GM12874 (cell line): ENCODE measurements around the gene SRRM1.

ENCODE experiments used
- TF ChIP-seq, protein P1 (sequence below): IDR thresholded peaks from 2 replicates; pipeline ENCODE4 v1.5.1; 2011; ENCODE audit warnings: low read depth, mild to moderate bottlenecking, control low read depth, low read length, moderate library complexity; ENCODE audit not compliant: insufficient read depth

The SRRM1 gene

DNA sequence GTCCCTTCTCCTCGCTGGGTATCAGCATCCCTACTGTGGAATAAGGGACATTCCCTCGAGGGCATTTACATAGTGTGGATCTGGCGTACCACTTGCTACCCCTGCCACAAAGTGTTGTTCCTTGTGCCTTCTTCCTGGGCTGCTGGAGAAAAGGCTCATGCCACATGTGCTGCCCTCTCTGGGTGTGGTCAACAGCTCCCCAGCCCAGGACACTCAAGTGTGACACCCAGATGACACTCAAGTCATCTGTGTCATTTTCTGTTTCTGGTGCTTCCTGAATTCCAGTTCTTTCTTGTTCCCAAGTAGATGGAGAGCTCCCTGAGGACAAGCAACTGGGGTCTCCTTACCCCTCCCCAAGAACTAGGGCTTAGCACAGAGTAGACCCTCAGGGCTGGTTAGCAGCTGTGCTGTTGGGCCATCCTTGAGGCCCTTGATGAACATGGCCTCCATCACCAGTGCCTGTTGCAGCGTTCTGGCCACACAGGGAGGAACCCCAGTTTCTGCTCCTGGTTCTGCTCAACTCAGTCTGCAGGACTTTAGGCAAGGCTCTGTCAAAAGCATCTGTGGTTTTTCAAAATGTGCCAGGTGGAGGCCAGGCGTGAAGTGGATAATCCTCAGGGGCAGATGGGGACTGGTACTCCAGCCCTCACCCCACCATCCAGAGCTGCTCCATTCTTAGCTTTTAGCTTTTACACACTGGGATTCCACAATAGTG is 53.1 kb downstream of the SRRM1 start:
- TF ChIP-seq, protein P1, sequence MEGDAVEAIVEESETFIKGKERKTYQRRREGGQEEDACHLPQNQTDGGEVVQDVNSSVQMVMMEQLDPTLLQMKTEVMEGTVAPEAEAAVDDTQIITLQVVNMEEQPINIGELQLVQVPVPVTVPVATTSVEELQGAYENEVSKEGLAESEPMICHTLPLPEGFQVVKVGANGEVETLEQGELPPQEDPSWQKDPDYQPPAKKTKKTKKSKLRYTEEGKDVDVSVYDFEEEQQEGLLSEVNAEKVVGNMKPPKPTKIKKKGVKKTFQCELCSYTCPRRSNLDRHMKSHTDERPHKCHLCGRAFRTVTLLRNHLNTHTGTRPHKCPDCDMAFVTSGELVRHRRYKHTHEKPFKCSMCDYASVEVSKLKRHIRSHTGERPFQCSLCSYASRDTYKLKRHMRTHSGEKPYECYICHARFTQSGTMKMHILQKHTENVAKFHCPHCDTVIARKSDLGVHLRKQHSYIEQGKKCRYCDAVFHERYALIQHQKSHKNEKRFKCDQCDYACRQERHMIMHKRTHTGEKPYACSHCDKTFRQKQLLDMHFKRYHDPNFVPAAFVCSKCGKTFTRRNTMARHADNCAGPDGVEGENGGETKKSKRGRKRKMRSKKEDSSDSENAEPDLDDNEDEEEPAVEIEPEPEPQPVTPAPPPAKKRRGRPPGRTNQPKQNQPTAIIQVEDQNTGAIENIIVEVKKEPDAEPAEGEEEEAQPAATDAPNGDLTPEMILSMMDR: no peak

GRCh38 chr1:24696756-24697330 is 53.7 kb downstream of the SRRM1 start:
- TF ChIP-seq, protein P1: no peak

DNA sequence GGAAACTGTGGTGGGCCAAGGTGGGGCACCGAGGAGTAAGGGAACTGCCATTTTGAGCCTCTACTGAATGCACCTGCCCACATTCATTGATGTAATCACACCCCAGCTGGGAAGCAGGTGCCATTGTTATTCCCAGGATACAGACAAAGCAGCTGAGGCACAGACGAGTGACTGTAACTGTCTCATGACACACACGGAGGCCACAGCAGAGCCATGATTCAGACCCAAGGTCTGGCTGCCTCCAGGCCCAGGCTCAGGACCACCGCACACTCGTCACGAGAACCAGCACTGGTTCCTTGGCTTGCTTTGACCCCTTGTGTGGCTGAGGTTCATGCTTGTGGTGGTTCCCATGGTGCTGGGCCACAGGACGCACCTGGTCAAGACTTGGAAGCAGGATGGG is 56.5 kb downstream of the SRRM1 start:
- TF ChIP-seq, protein P1: no peak

DNA sequence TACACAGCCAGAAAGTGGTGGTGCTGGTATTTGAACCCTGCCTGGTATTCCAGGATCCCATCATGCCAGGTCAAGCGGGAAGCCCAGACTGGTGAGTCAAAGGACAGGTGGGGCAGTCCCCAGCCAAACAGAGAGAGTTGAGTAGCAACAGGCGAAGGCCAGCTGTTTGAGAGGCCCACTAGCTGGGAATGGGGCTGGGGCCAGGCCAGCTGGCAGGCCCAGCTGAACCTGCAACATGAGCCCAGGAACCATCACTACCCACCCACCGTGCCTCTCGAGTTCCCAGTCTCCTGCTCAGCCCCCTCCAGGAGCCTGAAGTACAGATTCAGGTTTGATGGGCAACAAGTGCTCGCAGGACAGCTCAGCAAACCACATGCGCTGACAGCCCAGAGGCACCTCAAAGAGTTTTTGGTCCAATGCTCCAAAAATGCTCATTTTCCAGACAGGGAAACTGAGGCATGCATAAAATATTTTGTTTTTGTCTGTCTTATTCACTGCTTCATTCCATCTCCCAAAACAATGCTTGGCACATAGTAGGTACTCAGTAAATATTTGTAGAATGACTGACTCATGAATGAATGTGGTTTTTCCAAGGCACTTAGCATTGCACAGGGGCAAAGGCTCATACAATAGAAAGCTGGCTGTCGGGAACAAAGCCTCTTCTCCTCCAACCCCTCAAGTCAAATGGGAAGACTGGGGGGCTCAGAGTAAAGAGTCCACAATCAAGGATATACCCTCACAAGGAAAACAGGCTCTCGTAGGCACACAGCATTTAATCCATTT is 59.6 kb downstream of the SRRM1 start:
- TF ChIP-seq, protein P1: no peak

DNA sequence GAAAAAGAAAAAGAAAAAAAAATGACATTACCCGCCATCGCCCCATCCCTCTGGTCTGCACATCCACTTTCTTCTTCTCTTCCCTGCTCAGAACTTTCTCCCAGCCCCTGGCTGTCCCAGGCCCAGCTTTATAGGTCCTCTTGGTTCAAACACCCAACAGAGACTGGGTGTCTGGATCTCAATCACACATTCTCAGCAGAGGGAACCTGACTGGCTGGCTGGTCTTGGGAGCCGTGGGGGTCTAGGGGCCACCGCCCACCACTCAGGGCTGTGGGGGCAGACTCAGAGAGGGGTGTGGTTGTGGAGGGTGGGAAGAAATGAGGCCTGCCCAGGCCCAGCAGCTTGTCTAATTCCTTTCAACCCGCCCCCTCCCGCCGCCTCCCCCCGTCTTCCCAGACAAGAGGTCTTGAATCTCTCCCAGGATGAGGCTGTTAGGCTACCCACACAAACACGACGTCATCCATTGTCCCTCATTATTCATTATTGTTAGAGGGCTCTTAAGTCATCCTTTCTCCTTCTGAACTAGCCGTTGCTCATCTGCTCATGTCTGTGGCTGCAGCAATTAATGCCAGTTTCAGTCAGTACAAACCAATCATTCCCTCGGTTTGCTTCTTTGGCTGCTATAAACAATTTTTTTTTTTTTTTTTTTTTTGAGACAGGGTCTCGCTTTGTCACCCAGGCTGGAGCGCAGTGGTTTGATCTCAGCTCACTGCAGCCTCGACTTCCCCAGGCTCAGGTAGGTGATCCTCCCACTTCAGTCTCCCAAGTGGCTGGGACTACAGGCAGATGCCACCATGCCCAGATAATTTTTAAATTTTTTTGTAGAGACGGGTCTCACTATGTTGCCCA is 61.5 kb downstream of the SRRM1 start:
- TF ChIP-seq, protein P1: no peak

DNA sequence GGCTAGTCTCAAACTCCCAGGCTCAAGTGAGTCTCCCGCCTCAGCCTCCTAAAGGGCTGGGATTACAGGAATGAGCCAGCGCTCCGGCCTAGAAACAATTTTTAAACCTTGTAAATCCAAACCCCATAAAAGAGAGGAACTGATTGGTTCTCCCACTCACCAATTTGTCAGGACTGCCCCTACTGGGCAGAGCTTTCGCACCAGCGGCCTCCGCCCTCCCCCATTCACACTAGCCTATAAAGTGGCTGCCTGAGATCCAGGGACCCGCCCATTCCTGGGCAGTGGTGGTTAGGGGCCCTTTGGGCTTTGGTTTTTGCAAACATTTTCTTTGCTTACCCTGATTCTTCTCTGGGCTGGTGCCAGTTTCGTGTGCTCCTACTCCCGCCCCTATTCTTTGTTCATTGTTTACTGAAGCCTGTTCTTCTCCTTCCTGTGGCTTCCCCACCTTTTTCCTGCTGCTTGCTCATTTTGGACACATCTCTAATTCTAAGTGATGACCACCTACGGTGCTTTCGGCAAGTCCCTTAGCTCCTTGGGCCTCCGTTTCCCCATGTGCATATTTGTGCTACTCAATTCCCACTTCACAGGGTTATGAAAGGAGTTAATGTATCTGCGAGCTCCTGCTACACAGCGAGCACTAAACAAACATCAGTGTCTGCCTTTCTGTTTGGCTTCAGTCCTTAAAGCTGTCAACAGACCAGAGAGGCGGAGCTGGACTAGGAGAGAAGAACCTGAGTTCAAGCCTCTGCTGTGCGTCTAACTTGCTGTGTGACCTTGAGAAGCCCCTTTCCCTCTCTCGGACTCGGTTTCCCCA is 62.4 kb downstream of the SRRM1 start:
- TF ChIP-seq, protein P1: no peak
